H1 (cell line): ENCODE measurements around the gene URAD. TPM values are rescaled to one million over a fixed set of nuclear protein-coding genes. Genes with fewer than 3 reads are reported as not detected.

ENCODE experiments used
- CTCF ChIA-PET: fragments of 300-600 bp; sonication (Branson Sonifier 250); formaldehyde crosslinking; loops from one replicate; lab custom pipeline; 2021; ENCODE audit not compliant: partially characterized antibody; lab: Charles Lee
- POLR2A ChIA-PET: fragments of 300-600 bp; sonication (Branson Sonifier 250); formaldehyde crosslinking; loops from one replicate; lab custom pipeline; 2021; ENCODE audit warnings: inconsistent platforms; ENCODE audit not compliant: partially characterized antibody; lab: Charles Lee
- DNase-seq, 2 experiments: peaks; one replicate each; pipeline versions ENCODE4 v3.0.0 to v3.0.0-alpha.2; 2010 to 2022; ENCODE audit warnings: low spot score in 2 of 2, low read depth in 1 of 2, mixed read lengths in 1 of 2
- FAIRE-seq: peaks from 2 replicates; lab custom pipeline; 2011; peaks lifted over from hg19 to GRCh38; lab: Jason Lieb, UNC
- H2AFZ ChIP-seq: 2 replicates; pipeline ENCODE4 v1.8.1; 2012; ENCODE audit warnings: low read length, inconsistent platforms
- H2AK5ac ChIP-seq: 2 replicates; pipeline ENCODE4 v1.6.1; 2013; ENCODE audit warnings: low read depth, low read length
- H2BK120ac ChIP-seq: replicated peaks from 2 replicates; pipeline ENCODE3; 2013; ENCODE audit warnings: low read depth, low read length, inconsistent platforms
- H2BK12ac ChIP-seq: 2 replicates; pipeline ENCODE4 v1.6.1; 2013; ENCODE audit warnings: low read depth, low read length
- H2BK15ac ChIP-seq: 2 replicates; pipeline ENCODE4 v1.6.1; 2013; ENCODE audit warnings: low read length
- H2BK20ac ChIP-seq: 2 replicates; pipeline ENCODE4 v1.6.1; 2013; ENCODE audit warnings: low read length
- H2BK5ac ChIP-seq: 2 replicates; pipeline ENCODE4 v1.6.1; 2013; ENCODE audit warnings: low read depth, low read length
- H3K14ac ChIP-seq: 2 replicates; pipeline ENCODE4 v1.6.1; 2013; ENCODE audit warnings: inconsistent platforms; ENCODE audit not compliant: insufficient read length
- H3K18ac ChIP-seq: 2 replicates; pipeline ENCODE4 v1.6.1; 2013; ENCODE audit warnings: low read length; ENCODE audit errors: extremely low read depth
- H3K23ac ChIP-seq: 2 replicates; pipeline ENCODE4 v1.6.1; 2013; ENCODE audit warnings: inconsistent platforms; ENCODE audit not compliant: insufficient read length
- H3K23me2 ChIP-seq: 2 replicates; pipeline ENCODE4 v1.6.1; 2013; ENCODE audit warnings: low read depth, low read length
- H3K27ac ChIP-seq: 2 replicates; pipeline ENCODE4 v1.6.1; 2011; ENCODE audit warnings: low read depth, low read length, inconsistent platforms
- H3K27me3 ChIP-seq, 4 experiments: replicated peaks in 1 of 4; 1 replicate in 1 of 4; 2 replicates in 3 of 4; pipeline versions ENCODE4 v1.6.1 to v1.8.1; 2011 to 2013; ENCODE audit warnings: low read length in 3 of 4, mild to moderate bottlenecking in 3 of 4, inconsistent platforms in 2 of 4, mixed read lengths in 2 of 4, moderate library complexity in 1 of 4; ENCODE audit not compliant: control insufficient read depth in 3 of 4, insufficient read depth in 3 of 4; ENCODE audit errors: extremely low read depth in 1 of 4
- H3K36me3 ChIP-seq, 4 experiments: 2 replicates each; pipeline versions ENCODE4 v1.6.1 to v1.8.1; 2011 to 2013; ENCODE audit warnings: mild to moderate bottlenecking in 4 of 4, low read length in 3 of 4, moderate library complexity in 2 of 4, control low read depth in 1 of 4, inconsistent platforms in 1 of 4; ENCODE audit not compliant: insufficient read depth in 4 of 4, control insufficient read depth in 2 of 4
- H3K4ac ChIP-seq: replicated peaks from 2 replicates; pipeline ENCODE3; 2013; ENCODE audit warnings: low read length, low read depth, mixed read lengths, inconsistent platforms; ENCODE audit not compliant: insufficient read length
- H3K4me1 ChIP-seq, 4 experiments: replicated peaks in 1 of 4; 1 replicate in 1 of 4; 2 replicates in 3 of 4; pipeline versions ENCODE4 v1.6.1 to v1.8.1; 2011 to 2013; ENCODE audit warnings: low read length in 3 of 4, inconsistent platforms in 2 of 4, mixed read lengths in 1 of 4; ENCODE audit not compliant: insufficient read depth in 4 of 4, control insufficient read depth in 3 of 4
- H3K4me2 ChIP-seq, 2 experiments: 2 replicates each; pipeline versions ENCODE4 v1.6.1 to v1.8.1; 2011 to 2013; ENCODE audit warnings: low read depth in 2 of 2, low read length in 2 of 2, control low read depth in 1 of 2, inconsistent platforms in 1 of 2, mild to moderate bottlenecking in 1 of 2; ENCODE audit not compliant: insufficient read depth in 1 of 2
- H3K4me3 ChIP-seq, 4 experiments: fragments of 200-600, 300-600 bp in 1 of 4; sonication (generic), shearing (Covaris generic), sonication (Bioruptor Twin) in 1 of 4; 2 replicates each; pipeline versions ENCODE4 v1.5.1 to v1.8.1; 2011 to 2016; ENCODE audit warnings: low read length in 4 of 4, low read depth in 3 of 4, control low read depth in 2 of 4, inconsistent platforms in 2 of 4, mild to moderate bottlenecking in 2 of 4, mixed read lengths in 1 of 4, moderate library complexity in 1 of 4; ENCODE audit not compliant: insufficient read depth in 2 of 4; ENCODE audit errors: extremely low read depth in 1 of 4
- H3K56ac ChIP-seq: replicated peaks from 2 replicates; pipeline ENCODE3; 2013; ENCODE audit warnings: low read depth, mild to moderate bottlenecking, mixed read lengths, low read length, inconsistent platforms; ENCODE audit not compliant: insufficient read length
- H3K79me1 ChIP-seq: 2 replicates; pipeline ENCODE4 v1.6.1; 2013; ENCODE audit warnings: low read depth, low read length, control low read depth
- H3K79me2 ChIP-seq, 2 experiments: 2 replicates each; pipeline versions ENCODE4 v1.6.1 to v1.8.1; 2012 to 2013; ENCODE audit warnings: low read length in 2 of 2, mild to moderate bottlenecking in 2 of 2, inconsistent platforms in 1 of 2; ENCODE audit not compliant: insufficient read depth in 2 of 2, control insufficient read depth in 1 of 2
- H3K9ac ChIP-seq, 4 experiments: replicated peaks in 1 of 4; 1 replicate in 1 of 4; 2 replicates in 3 of 4; pipeline versions ENCODE4 v1.6.1 to v1.8.1; 2011 to 2013; ENCODE audit warnings: low read depth in 3 of 4, low read length in 3 of 4, control low read depth in 2 of 4, mild to moderate bottlenecking in 2 of 4, moderate library complexity in 2 of 4, inconsistent platforms in 1 of 4; ENCODE audit errors: extremely low read depth in 1 of 4
- H3K9me3 ChIP-seq, 2 experiments: 2 replicates each; pipeline versions ENCODE4 v1.6.1 to v1.8.1; 2012 to 2013; ENCODE audit warnings: mild to moderate bottlenecking in 2 of 2, moderate library complexity in 2 of 2, control low read depth in 1 of 2, inconsistent platforms in 1 of 2, low read depth in 1 of 2, low read length in 1 of 2, mixed read lengths in 1 of 2; ENCODE audit not compliant: insufficient read depth in 2 of 2
- H4K20me1 ChIP-seq, 2 experiments: replicated peaks in 1 of 2; 2 replicates each; pipeline versions ENCODE3 to v1.8.1; 2011 to 2013; ENCODE audit warnings: inconsistent platforms in 2 of 2, low read length in 2 of 2, mild to moderate bottlenecking in 1 of 2; ENCODE audit not compliant: insufficient read depth in 2 of 2, control insufficient read depth in 1 of 2
- H4K5ac ChIP-seq: 2 replicates; pipeline ENCODE4 v1.6.1; 2013; ENCODE audit warnings: low read length, low read depth, mixed read lengths, inconsistent platforms; ENCODE audit not compliant: insufficient read length
- H4K8ac ChIP-seq: 2 replicates; pipeline ENCODE4 v1.8.0; 2013; ENCODE audit warnings: mild to moderate bottlenecking, moderate library complexity, low read length, inconsistent platforms; ENCODE audit not compliant: insufficient read depth; ENCODE audit errors: extremely low read depth
- H4K91ac ChIP-seq: replicated peaks from 2 replicates; pipeline ENCODE3; 2013; ENCODE audit warnings: low read length, mixed read lengths, inconsistent platforms; ENCODE audit not compliant: insufficient read length
- BRCA1 ChIP-seq: IDR thresholded peaks from 2 replicates; pipeline ENCODE4 v1.6.1; 2012; ENCODE audit warnings: low read depth, low read length, improper control_type of control experiment
- CBX5 ChIP-seq: fragments of 300-800, 300-1000 bp; sonication (generic); IDR thresholded peaks from 2 replicates; pipeline ENCODE4 v1.7.1; 2016; ENCODE audit warnings: antibody characterized with exemption, low read length, low read depth
- CHD1 ChIP-seq: IDR thresholded peaks from 2 replicates; pipeline ENCODE4 v1.6.1; 2012; ENCODE audit warnings: low read depth, low read length, improper control_type of control experiment
- EGR1 ChIP-seq: IDR thresholded peaks from 2 replicates; pipeline ENCODE4 v1.6.1; 2011; ENCODE audit warnings: low read depth, low read length, borderline replicate concordance
- HDAC2 ChIP-seq, 2 experiments: fragments of 300-600 bp in 1 of 2; sonication (generic) in 1 of 2; IDR thresholded peaks; 2 replicates each; pipeline ENCODE4 v1.6.1; 2011 to 2012; ENCODE audit warnings: low read depth in 2 of 2, low read length in 2 of 2, mild to moderate bottlenecking in 2 of 2, moderate library complexity in 2 of 2, borderline replicate concordance in 1 of 2, inconsistent platforms in 1 of 2
- polyA plus RNA-seq, 7 experiments: library from polyadenylated mRNA; depleted of rRNA in 3 of 7; stranded (reverse) in 5 of 7; unstranded in 2 of 7; fragments of >200 nt in 5 of 7; fragments of 200-250 nt in 2 of 7; gene quantifications; 1 replicate in 5 of 7; 2 replicates in 1 of 7; 4 replicates in 1 of 7; pipeline versions ENCODE4 v1.2.1 to v1.2.3, GENCODE V29; 2011 to 2013; ENCODE audit warnings: missing spikeins in 2 of 7, mixed read lengths in 2 of 7
- total RNA-seq: library from RNA; stranded (reverse); fragmentation: NEBNext Ultra II Directional; extraction: Animal tissue kit (Norgen Biotek cat#: 25700); gene quantifications from 2 replicates; pipeline ENCODE4 v1.2.1, GENCODE V29; 2021

URAD gene
- total and polyA plus RNA-seq, 2 of the 8 experiments (the other 6 are each of a cell fraction or from before 2014, with no cell fraction given): not detected

GRCh38 chr13:28027071-28027470 is 38.6 kb upstream of the URAD start:
- no peak overlapping the region for H3K23ac ChIP-seq
- no peaks in the 10 kb centered on the region for H3K9me3 ChIP-seq
- POLR2A ChIA-PET: no interaction called here
- no peak overlapping the region for H3K9ac ChIP-seq
- TF ChIP-seq CHD1: no peak
- no peak for TF ChIP-seq CBX5
- no peak for TF ChIP-seq BRCA1
- TF ChIP-seq HDAC2 (IDR thresholded peaks at IDR 0.05; ENCODE audit: borderline replicate concordance in 1 of 2, low read depth in 2 of 2, low read length in 2 of 2): no peak
- TF ChIP-seq EGR1: no peak
- no peak overlapping the region for H2AK5ac ChIP-seq
- H3K27ac ChIP-seq: no peak overlapping the region
- no peak overlapping the region for H4K5ac ChIP-seq
- H3K4me3 ChIP-seq: no peak overlapping the region
- H4K20me1 ChIP-seq: no peaks in the 10 kb centered on the region
- H3K4ac ChIP-seq: no peak overlapping the region
- no peak overlapping the region for H2BK20ac ChIP-seq
- H4K8ac ChIP-seq: no peak overlapping the region
- no peak overlapping the region for H3K56ac ChIP-seq
- no peak overlapping the region for H3K4me2 ChIP-seq
- no peaks in the 10 kb centered on the region for H3K27me3 ChIP-seq
- H3K14ac ChIP-seq: no peak overlapping the region
- H3K23me2 ChIP-seq: no peaks in the 10 kb centered on the region
- H2BK5ac ChIP-seq: no peak overlapping the region
- no peak overlapping the region for H4K91ac ChIP-seq
- no peak overlapping the region for H2BK12ac ChIP-seq
- CTCF ChIA-PET: no interaction called here
- no peaks in the 10 kb centered on the region for H3K36me3 ChIP-seq
- H2AFZ ChIP-seq: no peak overlapping the region
- peaks cover 5 to 10% (median 7%) of the 10 kb centered on the region in 4 experiments for H3K4me1 ChIP-seq
- H3K79me1 ChIP-seq: no peaks in the 10 kb centered on the region
- no peak overlapping the region for H2BK15ac ChIP-seq
- H3K79me2 ChIP-seq: no peaks in the 10 kb centered on the region
- FAIRE-seq (no peak), DNase-seq (no peak)
- H3K18ac ChIP-seq: no peak overlapping the region
- H2BK120ac ChIP-seq: no peak overlapping the region
